NCI-H2107 treated with DMSO at 0.1 percent for 48 hours (cell line): ENCODE results near the gene PTCSC3.

ENCODE experiments used
- DNase-seq: peaks from one replicate; lab custom pipeline; 2025; ENCODE audit not compliant: unreplicated experiment; lab: John Stamatoyannopoulos, UW

Gene PTCSC3

DNA sequence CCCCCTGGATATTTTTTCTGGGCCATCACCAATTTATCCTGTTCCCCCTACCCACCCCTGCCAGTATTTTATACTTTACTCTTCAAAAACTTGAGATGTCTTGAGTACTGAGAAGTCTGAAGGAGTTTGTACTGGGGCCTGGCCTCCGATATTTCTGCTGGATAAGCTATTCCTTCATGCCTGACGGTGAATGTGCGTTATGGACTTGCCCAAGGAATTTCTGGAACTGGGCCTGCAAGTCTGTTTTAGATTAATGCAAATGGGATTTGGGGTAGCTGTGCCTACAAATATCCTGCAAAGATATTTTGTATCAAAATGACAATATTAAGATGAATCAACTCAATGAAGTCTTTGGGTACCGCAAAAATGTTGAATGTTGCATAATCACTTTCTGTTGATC, at the start of gene PTCSC3:
Gene PTCSC3, minus strand, starts transcription at position 199 of the 400 bp plus-strand sequence.
- DNase-seq: no peak

DNA sequence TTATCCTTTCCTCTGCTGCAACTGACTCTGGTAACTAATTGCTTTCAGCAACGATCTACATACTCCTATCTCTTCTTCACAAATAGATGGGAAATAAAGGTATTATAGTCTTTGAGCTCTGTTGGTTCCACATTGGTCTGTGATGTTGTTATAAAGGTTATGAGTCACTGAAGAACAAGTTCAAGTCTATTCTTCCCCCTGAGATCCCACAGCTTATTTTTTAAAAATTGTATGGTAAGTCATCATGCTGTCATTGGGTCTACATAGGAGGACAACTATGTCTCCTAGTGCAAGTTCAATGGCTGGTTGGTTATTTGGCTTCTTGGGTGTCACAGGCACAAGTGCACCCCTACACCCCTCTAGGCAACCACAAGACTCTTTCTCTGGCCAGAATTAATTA, 49.6 kb upstream of the PTCSC3 start:
- DNase-seq: no peak

DNA sequence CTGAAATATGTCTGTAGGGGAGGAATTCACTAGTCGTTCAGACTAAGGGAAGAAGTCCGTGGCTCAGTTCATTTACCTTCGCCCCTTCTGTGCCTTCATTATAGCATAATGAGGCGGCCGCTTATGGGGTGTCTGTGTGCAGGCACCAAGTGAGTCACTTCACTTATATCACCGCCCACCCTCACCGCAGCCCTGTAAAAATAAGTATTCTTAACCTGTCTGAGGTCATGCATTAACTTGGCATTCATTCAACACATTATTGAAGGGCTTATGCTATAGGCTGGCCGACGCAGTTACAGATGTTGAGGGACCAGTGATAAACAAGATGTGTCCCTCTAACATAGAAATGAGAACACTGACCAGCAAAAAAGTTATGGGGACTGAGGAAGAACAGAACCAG, 47.7 kb upstream of the PTCSC3 start:
- DNase-seq: no peak

DNA sequence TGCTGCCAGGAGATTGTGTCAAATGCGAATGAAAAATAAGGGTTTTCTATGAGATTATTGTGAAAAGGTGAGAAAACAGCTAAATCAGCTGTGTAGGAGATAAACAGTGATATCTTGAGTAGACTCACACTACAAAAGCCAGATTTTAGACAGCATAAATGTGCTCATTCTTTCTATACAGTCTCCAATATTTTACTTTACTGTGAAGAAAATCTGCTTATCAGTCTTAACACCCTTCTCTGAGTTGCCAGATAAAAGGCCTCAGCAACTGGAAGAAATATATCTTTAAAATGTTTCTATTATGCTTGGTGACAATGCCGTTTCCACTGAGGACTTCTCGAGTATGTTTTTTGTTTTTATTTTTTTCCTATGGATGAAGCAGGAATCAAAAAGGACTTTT, 47.0 kb upstream of the PTCSC3 start:
- DNase-seq: no peak

DNA sequence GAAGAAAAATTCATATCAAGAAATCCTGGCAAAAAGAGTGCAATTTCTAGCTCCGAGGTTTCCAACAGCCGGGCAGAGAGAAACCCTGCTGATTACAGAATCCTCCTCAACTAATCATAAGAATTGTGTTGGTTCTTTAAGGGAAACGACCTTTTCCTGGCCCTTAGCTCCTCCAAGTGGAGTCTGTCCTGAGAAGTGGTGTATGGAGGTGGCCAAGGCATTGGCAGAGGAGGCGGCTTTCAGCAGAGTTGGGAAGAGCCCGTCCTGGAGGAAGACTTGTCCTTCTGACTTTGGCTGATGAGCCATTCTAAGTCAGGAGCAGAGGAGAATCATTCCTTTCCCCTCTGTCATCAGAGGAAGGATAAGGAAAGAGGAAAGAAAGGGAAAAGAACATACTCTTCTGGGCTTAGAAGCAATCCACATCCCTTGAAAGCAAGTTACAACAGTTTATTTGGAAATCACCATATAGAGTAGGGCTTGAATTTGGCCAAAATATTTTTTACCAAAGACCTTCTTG, 46.5 kb upstream of the PTCSC3 start:
- no peak for DNase-seq

DNA sequence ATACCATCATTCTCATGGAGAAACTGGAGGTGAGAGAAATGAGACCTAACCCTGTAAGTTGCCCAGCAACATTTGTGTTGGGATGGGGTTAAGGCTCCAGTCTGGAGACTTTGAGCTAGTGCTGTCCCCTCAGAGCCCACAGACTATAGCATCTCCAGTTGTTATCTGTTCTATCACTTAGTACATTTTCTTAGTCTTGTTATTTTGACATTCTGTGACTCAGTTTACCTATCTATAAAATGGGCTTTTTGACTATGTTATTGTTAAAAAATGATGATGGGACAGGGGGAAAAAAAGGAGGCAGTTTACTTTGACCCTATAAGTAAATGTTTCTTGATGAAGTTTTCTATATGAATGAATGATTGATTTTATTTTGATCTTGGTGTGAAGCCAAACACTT, 45.8 kb upstream of the PTCSC3 start:
- DNase-seq: no peak

DNA sequence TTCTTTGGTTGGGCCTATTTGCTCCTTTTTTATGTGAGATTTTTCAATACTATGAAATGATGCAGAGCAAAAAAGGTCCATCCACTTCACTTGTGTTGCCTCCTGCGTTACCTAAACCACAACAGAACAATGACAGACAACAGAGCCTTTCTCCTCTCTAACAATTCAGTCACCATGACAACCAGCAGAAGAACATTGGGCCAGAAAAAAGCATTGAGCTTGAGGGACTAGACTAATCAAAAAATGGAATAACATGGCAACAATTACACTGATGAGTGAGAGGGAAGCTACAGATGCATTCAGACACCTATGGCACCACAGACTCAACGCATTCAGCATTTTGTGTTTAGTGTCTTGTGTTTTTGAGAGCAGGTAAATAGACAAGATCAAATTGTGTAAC, 44.6 kb upstream of the PTCSC3 start:
- peak; percentile 58 for DNase-seq

DNA sequence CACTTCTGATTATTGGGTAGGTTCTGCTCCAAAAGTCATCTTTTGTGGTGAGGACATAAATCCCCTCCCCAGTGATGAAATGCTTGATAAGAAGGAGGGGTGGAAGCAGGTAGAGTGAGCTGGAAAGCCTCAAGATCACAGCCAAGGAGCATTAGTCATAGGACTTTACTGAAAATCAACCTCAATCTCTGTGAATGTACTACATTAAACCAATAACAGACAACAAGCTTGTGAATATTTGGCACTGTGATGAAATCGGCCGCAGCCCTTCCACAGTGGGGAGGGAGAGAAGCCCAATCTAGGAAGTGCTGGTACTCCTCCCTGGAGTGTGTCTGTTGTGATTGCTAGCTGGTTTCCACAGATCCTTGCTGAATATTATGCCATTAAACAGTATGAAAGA, 41.2 kb upstream of the PTCSC3 start:
- no peak for DNase-seq

DNA sequence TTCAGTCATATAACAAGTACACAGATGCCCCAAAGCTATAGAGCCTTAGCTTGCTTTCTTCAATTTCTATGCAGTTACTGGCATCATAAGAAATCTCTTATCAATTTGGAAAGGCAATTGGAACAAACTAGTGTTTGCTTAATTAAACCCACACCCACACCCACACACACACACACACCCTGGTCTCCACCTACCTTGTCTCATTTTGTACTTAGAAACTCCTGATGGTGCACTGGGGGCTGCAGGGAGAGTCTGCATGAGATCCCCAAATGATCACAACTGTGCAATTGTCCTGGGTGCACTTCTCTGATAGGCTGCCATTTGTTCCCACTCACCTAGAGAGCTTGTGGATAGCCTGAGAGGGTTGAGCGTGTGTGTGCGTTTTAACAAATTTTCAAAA, 40.5 kb upstream of the PTCSC3 start:
- no peak for DNase-seq

DNA sequence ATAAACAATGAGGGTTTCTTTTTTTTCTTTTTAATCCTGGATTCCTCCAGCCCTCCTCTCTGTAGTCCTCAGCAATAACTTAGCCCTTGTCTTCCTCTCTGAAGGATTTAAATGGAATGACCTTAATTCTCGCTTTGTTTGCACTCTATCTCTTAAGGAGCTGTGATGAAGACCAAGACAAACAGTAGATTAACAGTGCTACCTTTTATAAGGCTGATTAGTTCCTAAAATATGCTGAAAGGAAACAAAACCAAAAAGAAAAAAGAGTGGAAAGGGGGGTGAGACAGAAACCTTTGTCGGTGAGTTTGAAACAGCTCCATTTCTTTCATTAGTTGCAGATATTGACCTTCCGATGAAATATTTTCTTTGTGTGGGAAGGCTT, 38.7 kb upstream of the PTCSC3 start:
- DNase-seq: no peak

DNA sequence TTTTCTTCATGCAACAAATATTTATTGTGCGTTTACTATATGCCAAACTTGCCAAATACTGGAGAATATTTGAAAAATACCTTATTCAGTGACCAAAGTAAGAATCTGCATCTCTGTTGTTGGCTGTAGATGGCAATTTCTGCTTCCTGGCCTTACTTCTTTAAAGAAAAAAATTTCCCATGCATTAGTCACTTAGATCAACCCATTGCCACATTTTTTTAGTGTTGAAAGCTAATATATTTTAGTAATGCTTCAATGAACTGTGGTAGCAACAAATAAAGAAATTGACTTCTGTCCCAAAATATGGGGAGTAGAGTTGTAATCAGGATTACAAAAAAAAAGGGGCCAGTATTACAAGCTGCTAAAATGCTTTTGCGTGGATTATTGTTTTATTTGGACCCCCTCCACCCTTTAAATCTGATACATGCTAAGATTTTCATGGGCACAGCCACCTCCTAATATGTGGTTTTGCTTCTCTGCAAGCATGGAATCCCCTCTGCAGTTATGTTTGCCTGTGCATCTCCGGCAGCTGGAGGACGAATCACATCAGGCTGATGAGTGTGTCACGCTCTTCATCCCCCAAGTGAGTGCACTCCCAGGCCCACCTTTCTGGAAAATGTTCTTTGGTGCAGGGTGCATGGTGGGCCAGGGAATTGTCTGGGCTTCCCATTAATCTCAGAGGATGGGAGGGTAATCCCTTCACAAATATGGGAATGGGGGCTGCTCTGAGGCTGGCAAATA, 38.1 kb upstream of the PTCSC3 start:
- no peak for DNase-seq

DNA sequence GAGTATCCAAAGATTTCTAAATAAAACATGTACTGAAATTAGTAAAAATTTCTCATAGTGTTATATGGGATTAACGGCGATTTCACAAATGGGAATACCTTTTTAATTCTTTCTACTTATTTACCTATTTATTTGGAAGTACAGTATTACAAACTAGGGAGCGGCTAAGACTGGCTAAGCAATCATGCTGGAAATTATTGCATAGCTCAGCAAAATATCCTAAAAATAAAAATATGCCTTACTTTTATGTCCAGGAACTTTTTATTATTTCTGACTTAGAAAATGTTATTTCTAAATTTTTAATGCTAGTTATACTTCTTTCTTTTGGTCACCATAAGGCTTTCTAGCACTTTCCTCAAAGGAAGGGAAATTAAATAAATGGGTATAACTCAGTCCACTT, 36.5 kb upstream of the PTCSC3 start:
- DNase-seq: no peak

DNA sequence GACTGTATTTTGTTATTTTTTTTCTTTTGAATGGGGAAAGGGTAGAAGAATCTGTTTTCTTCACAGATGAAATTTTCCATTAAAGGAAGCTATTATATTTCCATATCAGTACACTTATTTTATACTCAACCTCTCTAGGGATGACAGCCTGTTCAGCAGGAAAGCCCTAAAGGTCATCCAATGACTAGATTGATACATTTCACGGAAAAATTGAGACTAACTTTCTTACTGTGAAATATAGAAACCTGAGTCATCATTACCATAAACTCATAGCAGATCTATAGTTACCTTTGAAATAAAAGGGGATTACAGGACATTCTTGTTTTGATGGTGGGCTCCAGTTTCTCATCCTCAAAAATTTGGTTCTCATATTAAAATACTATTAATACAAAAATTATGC, 36.1 kb upstream of the PTCSC3 start:
- no peak for DNase-seq

DNA sequence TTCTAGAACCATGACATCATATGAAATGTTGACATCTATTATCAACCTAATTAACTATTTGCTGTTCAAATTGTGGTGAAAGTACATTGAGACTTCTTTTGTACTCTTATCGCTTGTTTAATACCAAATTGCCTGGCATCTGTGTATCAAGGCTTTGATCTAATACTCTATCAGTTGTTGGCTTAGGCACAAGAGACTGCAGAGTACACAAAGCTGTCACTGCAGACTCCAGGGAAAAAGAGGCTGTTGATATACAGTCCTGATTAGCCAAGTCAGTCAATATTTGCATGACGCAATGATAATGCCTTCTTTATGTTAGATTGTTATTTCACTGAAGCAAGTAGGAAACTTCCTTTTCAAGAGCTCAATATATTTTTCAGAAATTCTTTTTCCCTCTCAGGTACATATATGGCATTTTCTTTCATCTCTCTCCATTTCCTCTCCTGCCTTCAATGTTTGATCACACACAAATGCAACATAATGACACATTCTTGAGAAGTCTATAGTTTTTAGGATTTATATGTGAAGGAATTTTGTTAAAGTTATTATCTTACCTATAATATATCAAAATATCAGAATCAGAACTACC, 32.3 kb upstream of the PTCSC3 start:
- peak; percentile 71 for DNase-seq

DNA sequence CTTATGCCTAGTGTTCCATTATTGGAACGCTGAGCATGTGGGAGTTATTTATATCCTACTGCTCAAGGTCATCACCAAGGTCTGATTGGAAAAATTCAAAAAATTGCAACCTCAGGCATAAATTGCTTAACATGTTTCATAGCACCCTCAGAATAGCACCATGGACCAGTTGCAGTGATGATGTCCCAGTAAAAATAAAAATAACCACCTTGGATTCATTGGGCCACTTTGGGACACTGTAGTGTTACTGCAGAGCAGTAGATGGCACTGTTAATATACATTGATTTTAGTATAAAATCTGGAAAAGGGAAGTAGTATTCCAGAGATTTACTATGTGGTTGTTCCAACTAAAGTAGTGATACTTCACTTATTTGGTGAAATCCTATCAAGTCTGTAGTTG, 31.0 kb upstream of the PTCSC3 start:
- peak; percentile 82 for DNase-seq

DNA sequence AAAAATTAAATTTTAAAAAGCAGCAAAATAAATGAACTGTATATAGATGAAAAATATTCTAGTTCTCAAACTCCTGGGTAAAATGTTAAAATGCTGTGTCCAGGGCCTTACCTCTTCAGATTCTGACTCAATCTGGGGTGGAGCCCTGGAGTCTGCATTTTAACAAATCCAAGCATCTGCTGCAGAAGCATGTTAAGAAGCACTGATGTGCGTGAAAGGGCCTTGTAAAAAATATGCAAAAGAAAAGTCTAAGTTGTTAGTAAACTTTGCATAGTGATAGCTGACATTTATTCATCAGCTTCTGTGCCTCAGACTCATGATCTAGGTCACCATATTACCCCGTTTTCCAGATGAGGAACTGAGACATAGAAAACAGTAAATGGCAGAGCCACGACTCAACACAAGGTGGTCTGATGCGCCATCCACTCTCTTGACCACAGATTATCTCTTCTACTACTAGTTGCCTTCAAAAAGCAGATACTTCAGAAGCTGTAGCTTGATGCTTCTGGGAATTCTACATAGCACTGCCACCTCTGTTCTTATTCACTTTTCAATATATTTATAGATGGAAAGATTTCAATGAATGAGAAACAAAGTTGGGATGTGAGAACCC, 28.0 kb upstream of the PTCSC3 start:
- no peak for DNase-seq

DNA sequence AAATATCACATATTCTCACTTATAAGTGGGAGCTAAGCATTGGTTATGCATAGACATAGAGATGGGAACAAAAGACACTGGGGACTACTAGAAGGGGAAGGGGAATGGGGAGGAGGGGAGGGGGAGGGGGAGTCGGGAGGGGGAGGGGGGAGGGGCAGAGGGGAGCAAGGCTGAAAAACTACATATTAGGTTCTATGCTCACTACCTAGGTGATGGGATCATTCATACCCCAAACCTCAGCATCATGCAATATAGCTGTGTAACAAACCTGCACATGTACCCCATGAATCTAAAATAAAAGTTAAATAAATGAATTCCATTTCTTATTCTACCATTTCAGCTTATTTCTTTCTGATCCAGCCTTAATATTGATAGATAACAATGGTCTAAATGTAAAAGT, 21.9 kb upstream of the PTCSC3 start:
- no peak for DNase-seq

DNA sequence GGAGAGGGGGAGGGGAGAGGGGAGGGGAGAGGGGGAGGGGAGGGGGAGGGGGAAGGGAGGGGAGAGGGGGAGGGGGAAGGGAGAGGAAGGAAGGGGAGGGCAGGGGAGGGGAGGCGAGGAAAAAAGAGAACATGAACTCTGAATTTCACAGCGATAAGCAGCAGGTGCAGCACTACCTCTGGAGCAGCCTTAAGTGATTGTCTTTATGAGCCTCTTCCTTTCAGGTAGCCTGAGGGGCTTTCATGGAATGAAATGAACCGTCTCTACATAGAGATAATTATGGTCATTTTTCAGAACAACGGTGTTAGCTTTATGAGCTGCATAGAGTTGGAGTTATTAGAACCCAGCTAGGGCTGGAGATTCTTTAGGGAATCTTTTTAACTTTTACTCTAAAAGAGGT, 18.1 kb upstream of the PTCSC3 start:
- DNase-seq: peak; percentile 81

DNA sequence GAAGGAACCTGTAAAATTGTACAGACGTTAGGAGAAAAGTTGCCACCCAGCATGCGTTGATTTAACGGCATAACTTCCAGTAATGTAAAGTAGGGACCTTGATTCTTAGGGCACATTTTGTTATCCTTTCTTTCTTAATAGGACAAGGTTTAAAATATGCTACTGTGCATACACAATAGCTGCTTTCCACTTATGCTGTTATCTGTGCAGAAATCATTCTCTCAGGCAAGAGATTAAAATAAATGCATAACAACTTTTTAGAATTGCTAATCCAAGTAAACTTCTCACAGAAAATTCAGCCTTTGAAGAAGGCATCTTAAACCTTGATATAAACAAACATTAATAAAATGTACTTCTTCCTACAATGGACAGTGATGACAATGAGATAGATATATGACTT, 16.0 kb upstream of the PTCSC3 start:
- no peak for DNase-seq

DNA sequence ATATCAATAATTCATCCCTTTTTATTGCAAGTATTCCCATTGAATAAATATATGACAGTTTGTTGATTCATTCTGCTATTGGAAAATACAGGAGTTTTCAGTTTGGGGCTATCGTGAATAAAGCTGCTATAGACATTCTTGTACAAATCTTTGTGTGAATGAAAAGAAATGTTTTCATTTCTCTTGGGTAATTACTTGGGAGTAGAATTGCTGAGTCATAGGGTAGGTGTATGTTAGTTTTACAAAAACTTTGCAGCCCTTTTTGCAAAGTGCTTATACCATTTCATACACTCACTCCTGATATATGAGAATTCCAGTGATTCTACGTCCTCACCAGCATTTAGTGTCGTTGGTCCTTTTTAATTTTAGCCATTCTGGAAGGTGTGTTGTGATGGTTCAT, 6.9 kb upstream of the PTCSC3 start:
- no peak for DNase-seq

DNA sequence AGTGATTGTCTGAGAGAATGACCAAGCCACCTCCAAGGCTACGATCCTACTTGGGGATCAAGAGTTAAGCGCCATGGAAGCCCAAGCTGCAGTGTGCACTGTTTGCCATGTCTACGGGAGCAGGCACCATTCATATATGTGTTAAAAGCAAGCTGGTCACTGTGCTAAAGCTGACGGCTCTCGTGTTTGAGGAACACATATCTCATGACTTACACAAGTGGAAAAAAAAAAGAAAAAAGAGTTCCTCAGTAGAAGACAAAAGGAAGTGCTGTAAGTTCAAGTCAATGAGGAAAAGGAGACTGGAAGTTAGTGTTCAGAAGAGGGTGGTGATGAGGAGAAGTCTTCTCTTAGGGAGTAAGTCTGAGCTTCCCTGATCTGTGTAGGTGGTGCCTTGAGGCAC, 4.9 kb upstream of the PTCSC3 start:
- no peak for DNase-seq

DNA sequence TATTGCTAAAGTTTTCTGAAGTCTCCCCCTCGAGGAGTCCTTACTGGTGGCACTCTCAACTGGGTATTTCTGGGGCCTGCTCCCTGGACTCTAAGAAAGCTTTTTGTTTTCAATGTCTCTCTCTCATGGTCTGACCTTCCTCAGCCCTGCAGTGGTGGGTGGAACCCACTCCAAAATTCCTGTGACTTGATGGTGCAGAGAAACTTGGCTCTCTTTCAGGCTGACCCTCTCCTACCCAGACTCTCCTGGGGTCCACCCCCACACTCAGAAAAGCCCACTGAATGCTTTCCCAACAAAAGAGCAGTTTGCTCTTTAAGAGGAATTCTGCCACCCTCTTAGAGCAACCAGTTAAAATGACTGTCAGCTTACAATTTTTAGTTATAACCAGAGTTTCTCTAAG, 967 bp upstream of the PTCSC3 start:
- DNase-seq: no peak
